Mesenchymal stem cell (in vitro differentiated cells and primary cell): ENCODE data around the gene PPP1R7.

Experiments
- DNase-seq: peaks from one replicate; pipeline ENCODE4 v3.0.0-alpha.2; 2013
- H2AFZ ChIP-seq: one replicate; pipeline ENCODE4 v1.6.1; 2013; ENCODE audit warnings: low read depth, mild to moderate bottlenecking, control low read depth, inconsistent platforms, low read length, moderate library complexity
- H2AK5ac ChIP-seq: 2 replicates; pipeline ENCODE4 v1.6.1; 2013; ENCODE audit warnings: low read length, moderate library complexity, mild to moderate bottlenecking, inconsistent platforms; ENCODE audit not compliant: severe bottlenecking
- H2BK120ac ChIP-seq: one replicate; pipeline ENCODE4 v1.6.1; 2013; ENCODE audit warnings: low read depth, mild to moderate bottlenecking, inconsistent platforms, low read length, moderate library complexity
- H2BK12ac ChIP-seq, 2 experiments: one replicate each; pipeline ENCODE4 v1.6.1; 2013; ENCODE audit warnings: inconsistent platforms in 2 of 2, low read length in 2 of 2, mild to moderate bottlenecking in 2 of 2, moderate library complexity in 2 of 2, control low read depth in 1 of 2
- H2BK15ac ChIP-seq: one replicate; pipeline ENCODE4 v1.6.1; 2013; ENCODE audit warnings: mild to moderate bottlenecking, low read depth, inconsistent platforms; ENCODE audit not compliant: poor library complexity, severe bottlenecking
- H2BK5ac ChIP-seq: 2 replicates; pipeline ENCODE4 v1.6.1; 2013; ENCODE audit warnings: low read depth, mild to moderate bottlenecking, low read length, control low read depth, inconsistent platforms; ENCODE audit not compliant: poor library complexity, severe bottlenecking
- H3K14ac ChIP-seq, 2 experiments: one replicate each; pipeline ENCODE4 v1.6.1; 2013; ENCODE audit warnings: inconsistent platforms in 2 of 2, low read length in 2 of 2, control low read depth in 1 of 2, mild to moderate bottlenecking in 1 of 2, moderate library complexity in 1 of 2
- H3K18ac ChIP-seq, 2 experiments: one replicate each; pipeline ENCODE4 v1.6.1; 2013; ENCODE audit warnings: inconsistent platforms in 2 of 2, low read length in 2 of 2, control low read depth in 1 of 2, low read depth in 1 of 2, mild to moderate bottlenecking in 1 of 2
- H3K23ac ChIP-seq, 2 experiments: one replicate each; pipeline ENCODE4 v1.6.1; 2013; ENCODE audit warnings: inconsistent platforms in 2 of 2, low read length in 2 of 2, mild to moderate bottlenecking in 2 of 2, moderate library complexity in 2 of 2, control low read depth in 1 of 2
- H3K27ac ChIP-seq: 2 replicates; pipeline ENCODE4 v1.5.1; 2013; ENCODE audit warnings: mild to moderate bottlenecking, moderate library complexity, low read length, control low read depth, inconsistent platforms; ENCODE audit not compliant: poor library complexity, severe bottlenecking
- H3K27me3 ChIP-seq, 2 experiments: 2 replicates each; pipeline versions ENCODE4 v1.6.1 to v1.7.0; 2013; ENCODE audit warnings: low read length in 2 of 2, mild to moderate bottlenecking in 2 of 2, moderate library complexity in 2 of 2, control low read depth in 1 of 2, inconsistent platforms in 1 of 2; ENCODE audit not compliant: control insufficient read depth in 1 of 2, insufficient read depth in 1 of 2
- H3K36me3 ChIP-seq, 2 experiments: 2 replicates each; pipeline versions ENCODE4 v1.6.1 to v1.7.0; 2013; ENCODE audit warnings: low read length in 2 of 2, control low read depth in 1 of 2, inconsistent platforms in 1 of 2, low read depth in 1 of 2, mild to moderate bottlenecking in 1 of 2; ENCODE audit not compliant: insufficient read depth in 2 of 2, control insufficient read depth in 1 of 2
- H3K4ac ChIP-seq, 2 experiments: one replicate each; pipeline ENCODE4 v1.6.1; 2013; ENCODE audit warnings: inconsistent platforms in 2 of 2, low read length in 2 of 2, mild to moderate bottlenecking in 2 of 2, moderate library complexity in 2 of 2, control low read depth in 1 of 2, low read depth in 1 of 2
- H3K4me1 ChIP-seq: 2 replicates; pipeline ENCODE4 v1.6.1; 2013; ENCODE audit warnings: low read depth, low read length, control low read depth; ENCODE audit not compliant: control insufficient read depth, insufficient read depth
- H3K4me2 ChIP-seq: 2 replicates; pipeline ENCODE4 v1.6.1; 2013; ENCODE audit warnings: low read length, mild to moderate bottlenecking, inconsistent platforms; ENCODE audit not compliant: poor library complexity, severe bottlenecking
- H3K4me3 ChIP-seq, 2 experiments: 2 replicates each; pipeline versions ENCODE4 v1.5.1 to v1.7.0; 2013; ENCODE audit warnings: low read length in 2 of 2, mild to moderate bottlenecking in 2 of 2, control low read depth in 1 of 2, low read depth in 1 of 2; ENCODE audit not compliant: insufficient read depth in 1 of 2
- H3K79me1 ChIP-seq: replicated peaks from 2 replicates; pipeline ENCODE4 v1.6.1; 2013; ENCODE audit warnings: mild to moderate bottlenecking, control low read depth, low read length, inconsistent platforms; ENCODE audit not compliant: poor library complexity, severe bottlenecking
- H3K9ac ChIP-seq: 2 replicates; pipeline ENCODE4 v1.7.0; 2013; ENCODE audit warnings: mild to moderate bottlenecking, low read length, moderate library complexity
- H3K9me3 ChIP-seq: 2 replicates; pipeline ENCODE4 v1.7.0; 2013; ENCODE audit warnings: mild to moderate bottlenecking, low read length; ENCODE audit not compliant: control insufficient read depth
- H4K8ac ChIP-seq: one replicate; pipeline ENCODE4 v1.6.1; 2013; ENCODE audit warnings: inconsistent platforms, mild to moderate bottlenecking, low read length, moderate library complexity
- H4K91ac ChIP-seq: one replicate; pipeline ENCODE4 v1.6.1; 2013; ENCODE audit warnings: mild to moderate bottlenecking, low read length, inconsistent platforms
- WGBS: methylation state at CpG from one replicate; pipeline ENCODE4 v1.1.7; 2013; ENCODE audit warnings: mixed read lengths; 5-methylcytosine and 5-hydroxymethylcytosine counted together

Gene PPP1R7

GRCh38 chr2:241225983-241226382 is 75.7 kb downstream of the PPP1R7 start:
- Histone ChIP-seq H3K36me3 (peaks cover 60 to 74% of the 10 kb centered on the region in 2 experiments), H4K8ac (no peak overlapping the region), H3K18ac (no peak overlapping the region), H3K4me3 (no peak overlapping the region), H3K27ac (no peak overlapping the region), H2AFZ (no peak overlapping the region), H4K91ac (no peak overlapping the region), H2AK5ac (no peak overlapping the region), H2BK5ac (no peak overlapping the region), H3K4me1 (peaks cover 20% of the 10 kb centered on the region), H3K23ac (no peak overlapping the region), H2BK12ac (no peak overlapping the region), H3K4ac (no peak overlapping the region), H3K79me1 (peaks cover 17% of the 10 kb centered on the region), H3K9ac (no peak overlapping the region), H3K4me2 (no peak overlapping the region), H3K9me3 (no peaks in the 10 kb centered on the region), H2BK120ac (no peak overlapping the region), H3K14ac (no peak overlapping the region), H2BK15ac (no peak overlapping the region), H3K27me3 (no peaks in the 10 kb centered on the region)
- WGBS = 93% methylated on average over 15 of the region's 16 CpGs
- no peak for DNase-seq

- Histone ChIP-seq H3K9ac (no peak overlapping the region), H3K79me1 (peaks cover 22% of the 10 kb centered on the region), H4K8ac (no peak overlapping the region), H2BK5ac (no peak overlapping the region), H2BK15ac (no peak overlapping the region), H3K27ac (no peak overlapping the region), H3K23ac (no peak overlapping the region), H3K18ac (no peak overlapping the region), H2BK12ac (no peak overlapping the region), H3K4ac (no peak overlapping the region), H3K4me1 (peaks cover 20% of the 10 kb centered on the region), H3K9me3 (no peaks in the 10 kb centered on the region), H3K27me3 (no peaks in the 10 kb centered on the region), H4K91ac (no peak overlapping the region), H2AFZ (no peak overlapping the region), H2AK5ac (no peak overlapping the region), H2BK120ac (no peak overlapping the region), H3K14ac (no peak overlapping the region), H3K4me2 (no peak overlapping the region), H3K4me3 (no peak overlapping the region), H3K36me3 (peaks cover 69 to 84% of the 10 kb centered on the region in 2 experiments)
- no peak for DNase-seq
- 92% methylated on average over 19 of the region's 19 CpGs for WGBS
These were observed 76.7 kb downstream of the PPP1R7 start for GRCh38 chr2:241226723-241227572.

- Histone ChIP-seq H3K18ac (no peak overlapping the region), H3K4ac (no peak overlapping the region), H3K9me3 (no peaks in the 10 kb centered on the region), H2BK15ac (no peak overlapping the region), H3K4me2 (no peak overlapping the region), H3K36me3 (peaks cover 75 to 90% of the 10 kb centered on the region in 2 experiments), H4K8ac (no peak overlapping the region), H2AK5ac (no peak overlapping the region), H2BK12ac (no peak overlapping the region), H3K14ac (no peak overlapping the region), H3K4me3 (no peak overlapping the region), H3K27ac (no peak overlapping the region), H3K27me3 (no peaks in the 10 kb centered on the region), H2BK120ac (no peak overlapping the region), H2AFZ (no peak overlapping the region), H3K79me1 (peaks cover 23% of the 10 kb centered on the region), H3K23ac (no peak overlapping the region), H4K91ac (no peak overlapping the region), H2BK5ac (no peak overlapping the region), H3K9ac (no peak overlapping the region), H3K4me1 (peaks cover 20% of the 10 kb centered on the region)
- DNase-seq = no peak
- WGBS = 90% methylated on average over 8 of the region's 8 CpGs
These were observed 77.3 kb downstream of the PPP1R7 start for GRCh38 chr2:241227594-241227993.

- Histone ChIP-seq H3K4ac (no peak overlapping the region), H3K9ac (no peak overlapping the region), H2BK120ac (no peak overlapping the region), H3K23ac (no peak overlapping the region), H3K4me1 (peaks cover 21% of the 10 kb centered on the region), H3K4me2 (no peak overlapping the region), H4K91ac (peak overlapping the region; percentile 5), H3K36me3 (peaks cover 82 to 94% of the 10 kb centered on the region in 2 experiments), H2BK12ac (no peak overlapping the region), H4K8ac (no peak overlapping the region), H2AK5ac (no peak overlapping the region), H3K18ac (no peak overlapping the region), H2BK15ac (no peak overlapping the region), H2AFZ (no peak overlapping the region), H3K27me3 (no peaks in the 10 kb centered on the region), H3K9me3 (no peaks in the 10 kb centered on the region), H3K27ac (no peak overlapping the region), H2BK5ac (no peak overlapping the region), H3K79me1 (peaks cover 27% of the 10 kb centered on the region), H3K14ac (no peak overlapping the region), H3K4me3 (no peak overlapping the region)
- no peak for DNase-seq
- 91% methylated on average over 24 of the region's 26 CpGs for WGBS
These were observed 78.0 kb downstream of the PPP1R7 start for GRCh38 chr2:241228081-241228859.
